Effector CD8-positive, alpha-beta T cell (primary cell): ENCODE results near the gene CILP.
"Not testable (repeated sequence)": the region's sequence is repeated elsewhere in the genome, so short reads cannot be mapped to it uniquely, and the experiment has no call there.

Experiments used
- DNase-seq: peaks from one replicate; lab custom pipeline; 2025; lab: John Stamatoyannopoulos, UW

CILP gene

GRCh38 chr15:65194826-65195547, 16.3 kb downstream of the CILP start:
- no peak for DNase-seq

DNA sequence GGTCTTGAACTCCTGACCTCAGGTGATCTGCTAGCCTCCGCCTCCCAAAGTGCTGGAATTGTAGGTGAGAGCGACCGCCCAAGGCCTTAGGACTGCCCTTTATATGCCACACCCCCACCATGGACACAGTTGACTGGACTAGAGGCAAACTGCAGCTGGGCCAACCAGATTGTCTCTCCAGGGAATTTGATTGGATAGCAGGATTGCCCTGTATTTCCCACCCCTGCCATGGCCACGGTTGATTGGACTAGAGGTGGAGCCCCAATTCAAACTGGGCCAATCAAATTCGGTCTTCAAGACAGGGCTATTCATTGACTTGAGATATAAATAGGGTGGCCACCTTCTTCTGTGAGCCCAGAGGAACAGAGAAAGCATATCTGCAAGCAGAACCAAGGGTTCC, 19.3 kb downstream of the CILP start:
- DNase-seq, result no peak

DNA sequence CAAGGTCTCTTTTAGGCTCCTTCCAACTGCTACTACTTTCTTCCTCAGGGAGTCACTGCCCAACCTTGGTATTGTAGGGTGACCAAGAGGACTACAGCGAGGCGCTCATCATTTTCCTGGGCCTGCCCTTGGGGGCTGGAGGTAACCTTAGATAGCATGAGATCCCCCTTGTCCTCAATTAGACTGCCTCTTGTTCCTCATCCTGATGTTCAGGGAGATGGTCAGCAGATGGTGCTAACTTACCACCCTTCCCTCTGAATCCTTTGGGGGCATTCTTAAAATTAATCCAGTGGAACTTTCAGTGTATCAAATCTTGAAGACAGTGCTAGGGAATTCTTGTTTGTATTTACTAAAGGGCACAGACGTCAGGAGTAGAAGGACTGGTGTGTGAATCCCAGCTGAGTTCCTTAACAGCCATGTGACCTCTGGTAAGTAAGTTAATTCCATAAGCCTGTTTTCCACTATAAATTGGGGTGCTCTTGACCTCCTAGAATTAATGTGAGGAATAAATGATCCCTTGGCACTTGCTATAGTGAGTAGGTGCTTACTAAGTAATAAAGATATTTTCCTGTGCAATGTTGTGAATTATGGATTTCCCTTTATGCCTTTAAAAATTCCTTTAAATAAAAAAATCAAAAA, 22.1 kb downstream of the CILP start:
- DNase-seq, result no peak

DNA sequence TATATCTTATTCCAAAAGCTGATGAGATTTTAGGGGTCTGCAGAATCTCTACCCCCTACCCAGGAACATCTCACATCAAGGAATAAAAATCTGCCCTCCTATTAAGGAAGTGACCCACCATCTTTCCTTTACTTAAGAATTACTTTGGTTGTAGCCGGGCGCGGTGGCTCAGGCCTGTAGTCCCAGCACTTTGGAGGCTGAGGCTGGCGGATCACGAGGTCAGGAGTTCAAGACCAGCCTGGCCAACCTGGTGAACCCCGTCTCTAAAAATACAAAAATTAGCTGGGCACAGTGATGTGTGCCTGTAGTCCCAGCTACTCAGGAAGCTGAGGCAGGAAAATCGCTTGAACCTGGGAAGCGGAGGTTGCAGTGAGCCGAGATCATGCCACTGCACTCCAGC, 22.8 kb downstream of the CILP start:
- DNase-seq, result not testable (repeated sequence)

GRCh38 chr15:65184868-65185717, 26.2 kb downstream of the CILP start, which contains the start of gene CLPX:
CLPX (minus strand) TSS chr15:65185342; CDS start chr15:65185153, 189 bp downstream.
- DNase-seq, result peak; percentile 87

GRCh38 chr15:65184305-65184867, 26.9 kb downstream of the CILP start:
- no peak for DNase-seq

DNA sequence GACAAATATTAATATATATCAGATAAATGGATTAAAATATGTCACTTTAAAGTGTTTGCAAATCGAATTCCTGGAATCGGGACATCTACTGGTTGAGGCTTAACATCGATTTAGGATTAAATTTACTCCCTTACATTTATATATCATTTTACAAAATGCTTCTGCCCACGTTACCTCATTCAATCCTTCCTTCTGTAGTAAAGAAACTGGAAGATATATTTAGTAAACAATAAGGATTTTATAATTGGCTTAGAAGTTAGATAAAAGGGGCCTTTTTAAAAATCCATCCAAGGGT, 27.5 kb downstream of the CILP start:
- no peak for DNase-seq

DNA sequence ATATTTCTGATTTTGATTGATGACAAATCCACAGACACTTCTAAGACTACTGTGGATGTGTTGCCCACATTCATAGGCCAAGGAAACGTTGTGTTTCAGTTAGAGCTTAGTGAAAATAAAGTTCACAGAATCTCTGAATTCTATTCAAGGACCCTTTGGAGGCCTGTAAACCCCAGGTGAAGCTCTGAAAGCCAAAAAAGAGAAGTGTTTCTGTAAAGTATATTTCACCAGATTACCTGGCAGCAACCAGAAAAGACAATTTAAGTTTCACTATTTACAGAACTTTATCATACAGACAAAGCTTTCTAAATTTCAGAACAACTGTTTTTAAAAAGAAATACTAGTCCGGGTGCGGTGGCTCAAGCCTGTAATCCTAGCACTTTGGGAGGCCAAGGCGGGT, 28.7 kb downstream of the CILP start:
- no peak for DNase-seq

GRCh38 chr15:65181582-65182353, 29.5 kb downstream of the CILP start:
- not testable (repeated sequence) for DNase-seq

- DNase-seq, result no peak
Measured at GRCh38 chr15:65180167-65180566, 31.1 kb downstream of the CILP start.

- DNase-seq, result no peak
Measured at GRCh38 chr15:65177901-65178300, 33.4 kb downstream of the CILP start.

- no peak for DNase-seq
Measured at GRCh38 chr15:65176056-65176455, 35.2 kb downstream of the CILP start.

DNA sequence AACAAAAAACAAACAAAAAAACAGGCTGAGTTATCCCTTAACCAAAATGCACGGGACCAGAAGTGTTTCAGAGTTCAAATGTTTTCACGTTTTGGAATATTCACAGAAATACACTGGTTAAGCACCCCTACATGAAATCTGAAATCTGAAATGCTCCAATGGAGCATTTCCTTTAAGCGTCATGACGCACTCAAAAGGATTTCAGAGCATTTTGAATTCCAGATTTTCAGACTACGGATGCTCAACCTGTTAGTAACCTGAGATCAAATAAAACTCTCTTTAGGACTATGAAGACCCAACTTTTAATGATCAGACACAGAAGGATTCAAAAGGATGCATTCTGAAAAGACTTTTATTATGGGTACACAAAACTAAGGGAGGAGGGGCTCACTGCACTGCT, 35.8 kb downstream of the CILP start:
- no peak for DNase-seq

DNA sequence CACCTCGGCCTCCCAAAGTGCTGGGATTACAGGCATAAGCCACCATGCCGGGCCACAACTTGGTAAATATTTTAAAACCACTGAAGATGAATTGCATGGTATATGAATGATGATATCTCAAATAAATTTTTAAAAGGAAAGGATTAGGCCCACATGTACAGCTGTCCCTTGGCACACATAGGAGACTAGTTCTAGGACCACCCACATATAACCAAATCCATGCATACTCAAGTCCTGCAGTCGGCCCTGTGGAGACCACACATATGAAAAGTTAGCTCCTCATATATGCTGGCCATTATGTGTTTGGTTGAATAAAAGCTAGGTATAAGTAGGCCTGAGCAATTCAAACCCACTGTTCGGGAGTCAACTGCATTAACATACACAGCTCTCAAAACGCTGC, 36.8 kb downstream of the CILP start:
- DNase-seq, result no peak

- no peak for DNase-seq
Measured at GRCh38 chr15:65172531-65172930, 38.7 kb downstream of the CILP start.

DNA sequence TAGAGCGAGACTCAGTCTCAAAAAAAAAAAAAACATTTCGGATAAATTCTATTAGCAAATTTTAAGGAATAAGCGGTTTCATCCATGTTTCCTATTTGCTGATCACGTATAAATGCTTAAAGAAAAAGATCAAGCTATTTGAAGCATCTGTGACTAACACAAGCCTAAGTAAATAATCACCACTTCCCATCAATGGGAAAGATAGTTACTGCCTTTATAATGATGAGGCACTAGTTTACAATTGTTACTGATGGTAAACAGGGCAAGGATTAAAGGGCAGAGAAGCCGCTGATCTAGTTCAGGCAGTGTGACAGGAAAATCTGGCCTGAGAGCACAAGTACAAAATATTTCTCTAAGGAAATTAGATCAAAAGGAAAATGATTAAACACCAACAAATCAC, 39.8 kb downstream of the CILP start:
- DNase-seq, result no peak

DNA sequence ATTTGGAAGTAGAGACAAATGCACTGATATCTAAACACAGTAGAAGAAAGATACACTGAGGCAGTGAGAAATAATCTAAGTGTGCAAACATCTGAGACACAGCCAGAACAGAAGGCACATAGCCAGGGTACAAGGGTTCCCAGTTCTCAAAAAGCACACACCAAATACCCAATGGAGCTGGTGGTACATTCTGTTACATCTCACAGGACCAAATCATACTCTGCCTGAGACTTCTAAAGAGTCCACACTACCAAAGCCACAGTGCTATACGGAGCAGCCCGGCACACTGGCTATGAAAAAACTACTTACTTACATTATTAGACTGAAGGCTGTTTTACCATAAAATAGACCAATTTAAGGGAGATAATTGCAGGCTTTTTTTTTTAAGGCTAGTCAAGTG, 45.4 kb downstream of the CILP start:
- no peak for DNase-seq

DNA sequence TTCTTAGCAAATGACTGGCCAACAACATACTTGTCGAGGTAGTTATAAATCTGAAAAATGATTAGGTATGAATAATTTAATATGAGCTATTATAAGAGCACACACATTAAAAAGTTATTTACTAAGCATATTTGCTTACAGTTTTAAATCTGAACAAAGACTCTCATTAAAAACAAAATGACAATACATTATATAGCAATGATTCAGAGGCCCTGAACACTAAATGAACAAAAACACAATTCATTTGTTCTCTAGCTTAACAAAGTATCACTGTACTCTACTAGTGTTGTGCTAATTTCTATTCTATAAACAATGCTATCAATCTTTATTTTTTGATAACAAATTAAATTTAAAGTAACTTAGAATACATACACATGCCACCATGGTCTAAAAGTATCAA, 47.1 kb downstream of the CILP start:
- DNase-seq, result no peak

GRCh38 chr15:65163041-65163440, 48.2 kb downstream of the CILP start:
- no peak for DNase-seq

DNA sequence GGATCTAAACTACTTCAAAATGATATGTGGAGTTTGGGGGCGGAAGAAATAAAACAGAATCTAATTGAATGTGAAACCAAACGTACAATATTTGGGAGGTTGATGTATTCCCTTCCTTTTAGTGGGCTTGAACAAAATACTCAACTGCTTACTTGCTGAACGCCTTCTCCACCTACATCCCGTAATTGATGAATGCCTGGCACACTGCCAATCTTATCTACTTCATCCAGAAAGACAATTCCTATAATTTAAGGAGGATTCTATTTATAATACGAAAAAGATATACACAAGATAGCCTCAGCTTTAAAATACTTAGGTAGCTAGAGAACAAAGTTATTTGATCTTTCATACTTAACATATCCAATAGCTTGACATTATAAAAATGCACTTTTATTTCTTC, 54.6 kb downstream of the CILP start:
- no peak for DNase-seq

GRCh38 chr15:65154720-65155119, 56.6 kb downstream of the CILP start:
- DNase-seq, result no peak

GRCh38 chr15:65147902-65148301, 63.4 kb downstream of the CILP start:
- DNase-seq, result no peak
